Astrocyte (in vitro differentiated cells and primary cell): Measurements from ENCODE around the gene ZNF618. TPM values are rescaled to one million over a fixed set of nuclear protein-coding genes. Genes with fewer than 3 reads are reported as not detected.

Experiments
- DNase-seq: peaks from one replicate; pipeline ENCODE4 v3.0.0-alpha.2; 2010; ENCODE audit warnings: low read depth
- FAIRE-seq: peaks from 2 replicates; lab custom pipeline; 2011; peaks lifted over from hg19 to GRCh38; lab: Jason Lieb, UNC
- H2AFZ ChIP-seq: 2 replicates; pipeline ENCODE4 v1.6.0; 2012; ENCODE audit warnings: low read depth, low read length, inconsistent platforms
- H3K27ac ChIP-seq: 2 replicates; pipeline ENCODE4 v1.5.1; 2011; ENCODE audit warnings: low read depth, low read length, inconsistent platforms
- H3K27me3 ChIP-seq: 2 replicates; pipeline ENCODE4 v1.6.0; 2011; ENCODE audit warnings: low read length, inconsistent platforms; ENCODE audit not compliant: insufficient read depth
- H3K36me3 ChIP-seq: 2 replicates; pipeline ENCODE4 v1.5.1; 2011; ENCODE audit warnings: low read length, inconsistent platforms; ENCODE audit not compliant: insufficient read depth
- H3K4me1 ChIP-seq: 2 replicates; pipeline ENCODE4 v1.5.1; 2011; ENCODE audit warnings: low read length, inconsistent platforms; ENCODE audit not compliant: insufficient read depth
- H3K4me2 ChIP-seq: 2 replicates; pipeline ENCODE4 v1.6.0; 2012; ENCODE audit warnings: low read length, inconsistent platforms
- H3K4me3 ChIP-seq: 2 replicates; pipeline ENCODE4 v1.5.1; 2011; ENCODE audit warnings: low read depth, mild to moderate bottlenecking, low read length, inconsistent platforms; ENCODE audit not compliant: insufficient read depth
- H3K79me2 ChIP-seq: 2 replicates; pipeline ENCODE4 v1.6.0; 2012; ENCODE audit warnings: mild to moderate bottlenecking, low read length, inconsistent platforms; ENCODE audit not compliant: insufficient read depth
- H3K9ac ChIP-seq: 2 replicates; pipeline ENCODE4 v1.6.0; 2012; ENCODE audit warnings: mild to moderate bottlenecking, low read length, inconsistent platforms
- H3K9me3 ChIP-seq: 2 replicates; pipeline ENCODE4 v1.5.1; 2012; ENCODE audit warnings: low read depth, mild to moderate bottlenecking, low read length, inconsistent platforms; ENCODE audit not compliant: insufficient read depth
- H4K20me1 ChIP-seq: 2 replicates; pipeline ENCODE4 v1.6.0; 2012; ENCODE audit warnings: low read length, inconsistent platforms; ENCODE audit not compliant: insufficient read depth
- H3K27ac Mint-ChIP-seq: one replicate; pipeline ENCODE4 v1.8.0; 2021; ENCODE audit warnings: mild to moderate bottlenecking, mixed read lengths; ENCODE audit not compliant: unreplicated experiment
- H3K27me3 Mint-ChIP-seq: one replicate; pipeline ENCODE4 v1.8.0; 2021; ENCODE audit warnings: low read depth, mixed read lengths; ENCODE audit not compliant: unreplicated experiment
- H3K36me3 Mint-ChIP-seq: one replicate; pipeline ENCODE4 v1.8.0; 2021; ENCODE audit warnings: low read depth, mixed read lengths; ENCODE audit not compliant: unreplicated experiment
- H3K4me1 Mint-ChIP-seq: one replicate; pipeline ENCODE4 v1.8.0; 2021; ENCODE audit warnings: low read depth, mixed read lengths; ENCODE audit not compliant: unreplicated experiment
- H3K4me3 Mint-ChIP-seq: one replicate; pipeline ENCODE4 v1.8.0; 2021; ENCODE audit warnings: mild to moderate bottlenecking, moderate library complexity, mixed read lengths; ENCODE audit not compliant: unreplicated experiment
- H3K9me3 Mint-ChIP-seq: one replicate; pipeline ENCODE4 v1.8.0; 2021; ENCODE audit warnings: mild to moderate bottlenecking, mixed read lengths; ENCODE audit not compliant: unreplicated experiment
- CTCF ChIP-seq: IDR thresholded peaks from 2 replicates; pipeline ENCODE4 v1.5.1; 2011; ENCODE audit warnings: low read depth, mild to moderate bottlenecking, inconsistent platforms, low read length, moderate library complexity; ENCODE audit not compliant: insufficient read depth
- EZH2 ChIP-seq: IDR thresholded peaks from 2 replicates; pipeline ENCODE4 v1.6.1; 2012; ENCODE audit warnings: mild to moderate bottlenecking, low read length, inconsistent platforms; ENCODE audit not compliant: insufficient read depth
- total RNA-seq: library from RNA; stranded (reverse); gene quantifications from 2 replicates; pipeline ENCODE4 v1.2.1, GENCODE V29; 2021

ZNF618 gene
- total RNA-seq, 1 donor from 2014 or later = 30.1 TPM

GRCh38 chr9:114001410-114001685 lies 125.2 kb downstream of the ZNF618 start:
- Histone ChIP-seq H3K4me2 (no peak overlapping the region), H3K36me3 (peaks cover 7% of the 10 kb centered on the region), H3K4me1 (peaks cover 12% of the 10 kb centered on the region), H3K9me3 (peaks cover 2% of the 10 kb centered on the region), H3K4me3 (no peak overlapping the region), H3K79me2 (no peaks in the 10 kb centered on the region), H3K27me3 (no peaks in the 10 kb centered on the region), H3K27ac (no peak overlapping the region), H3K9ac (no peak overlapping the region), H2AFZ (no peak overlapping the region), H4K20me1 (peaks cover 49% of the 10 kb centered on the region)
- Mint-ChIP-seq H3K27ac (no peak overlapping the region), H3K36me3 (peaks cover 18% of the 10 kb centered on the region), H3K9me3 (no peaks in the 10 kb centered on the region), H3K4me1 (peaks cover 16% of the 10 kb centered on the region), H3K4me3 (no peak overlapping the region), H3K27me3 (no peaks in the 10 kb centered on the region)
- DNase-seq (no peak), FAIRE-seq (no peak)
- TF ChIP-seq EZH2 (no peak), CTCF (no peak)

GRCh38 chr9:114001794-114002261 lies 125.7 kb downstream of the ZNF618 start:
- Histone ChIP-seq H3K36me3 (peaks cover 7% of the 10 kb centered on the region), H3K27ac (no peak overlapping the region), H3K27me3 (no peaks in the 10 kb centered on the region), H3K4me3 (no peak overlapping the region), H3K4me1 (peaks cover 12% of the 10 kb centered on the region), H3K79me2 (no peaks in the 10 kb centered on the region), H3K9ac (no peak overlapping the region), H3K4me2 (no peak overlapping the region), H4K20me1 (peaks cover 44% of the 10 kb centered on the region), H3K9me3 (peaks cover 4% of the 10 kb centered on the region), H2AFZ (no peak overlapping the region)
- H3K27ac Mint-ChIP-seq = no peak overlapping the region
- TF ChIP-seq EZH2 (no peak), CTCF (no peak)
- DNase-seq (no peak), FAIRE-seq (no peak)
- no peak overlapping the region for H3K4me3 Mint-ChIP-seq
- H3K27me3 Mint-ChIP-seq = no peaks in the 10 kb centered on the region
- H3K36me3 Mint-ChIP-seq = peaks cover 15% of the 10 kb centered on the region
- H3K4me1 Mint-ChIP-seq = peaks cover 16% of the 10 kb centered on the region
- no peaks in the 10 kb centered on the region for H3K9me3 Mint-ChIP-seq

- FAIRE-seq = no peak
- no peak for TF ChIP-seq EZH2
- TF ChIP-seq CTCF = no peak
- Histone ChIP-seq H3K4me1 (peaks cover 12% of the 10 kb centered on the region), H3K4me3 (no peak overlapping the region), H3K4me2 (no peak overlapping the region), H3K36me3 (peaks cover 12% of the 10 kb centered on the region), H2AFZ (no peak overlapping the region), H4K20me1 (peaks cover 39% of the 10 kb centered on the region), H3K79me2 (no peaks in the 10 kb centered on the region), H3K9me3 (peaks cover 4% of the 10 kb centered on the region), H3K27ac (no peak overlapping the region), H3K9ac (no peak overlapping the region), H3K27me3 (no peaks in the 10 kb centered on the region)
- peaks cover 15% of the 10 kb centered on the region for H3K36me3 Mint-ChIP-seq
- no peaks in the 10 kb centered on the region for H3K9me3 Mint-ChIP-seq
- DNase-seq = no peak
- H3K4me3 Mint-ChIP-seq = no peak overlapping the region
- no peaks in the 10 kb centered on the region for H3K27me3 Mint-ChIP-seq
- H3K4me1 Mint-ChIP-seq = peaks cover 16% of the 10 kb centered on the region
- no peak overlapping the region for H3K27ac Mint-ChIP-seq
Observed at GRCh38 chr9:114002271-114002985, 126.3 kb downstream of the ZNF618 start.
